ENCODE data around the gene LTBP1.
"Not testable (repeated sequence)": the region's sequence is repeated elsewhere in the genome, so short reads cannot be mapped to it uniquely, and the experiment has no call there.

The LTBP1 gene

GRCh38 chr2:33350632-33351031, 403.9 kb downstream of the LTBP1 start:
- no peak for DNase-seq (ENCODE audit: low read depth)

GRCh38 chr2:33351781-33352180, 405.0 kb downstream of the LTBP1 start:
- DNase-seq (ENCODE audit: low read depth), result no peak

GRCh38 chr2:33354981-33355380, 408.2 kb downstream of the LTBP1 start:
- no peak for DNase-seq (ENCODE audit: low read depth)

- DNase-seq (ENCODE audit: low read depth), result no peak
Observed at GRCh38 chr2:33358878-33359277, 412.1 kb downstream of the LTBP1 start.

GRCh38 chr2:33363325-33364298, 416.9 kb downstream of the LTBP1 start:
- no peak for DNase-seq (ENCODE audit: low read depth)

GRCh38 chr2:33365264-33365970, 418.7 kb downstream of the LTBP1 start:
- no peak for DNase-seq (ENCODE audit: low read depth)

GRCh38 chr2:33366473-33366872, 419.7 kb downstream of the LTBP1 start:
- DNase-seq (ENCODE audit: low read depth), result no peak

GRCh38 chr2:33368524-33368923, 421.8 kb downstream of the LTBP1 start:
- DNase-seq (ENCODE audit: low read depth), result not testable (repeated sequence)

GRCh38 chr2:33369191-33369590, 422.4 kb downstream of the LTBP1 start:
- DNase-seq (ENCODE audit: low read depth), result no peak

GRCh38 chr2:33370636-33371265, 424.0 kb downstream of the LTBP1 start:
- DNase-seq (ENCODE audit: low read depth), result no peak

GRCh38 chr2:33371304-33372090, 424.7 kb downstream of the LTBP1 start:
- no peak for DNase-seq (ENCODE audit: low read depth)

- DNase-seq (ENCODE audit: low read depth), result no peak
Observed at GRCh38 chr2:33372940-33373553, 426.3 kb downstream of the LTBP1 start.

GRCh38 chr2:33373986-33374385, 427.2 kb downstream of the LTBP1 start:
- DNase-seq (ENCODE audit: low read depth), result no peak

GRCh38 chr2:33375054-33375453, 428.3 kb downstream of the LTBP1 start:
- DNase-seq (ENCODE audit: low read depth), result no peak

GRCh38 chr2:33377048-33377447, 430.3 kb downstream of the LTBP1 start:
- DNase-seq (ENCODE audit: low read depth), result no peak

- no peak for DNase-seq (ENCODE audit: low read depth)
Observed at GRCh38 chr2:33378556-33379210, 431.9 kb downstream of the LTBP1 start.

GRCh38 chr2:33380001-33380609, 433.4 kb downstream of the LTBP1 start:
- no peak for DNase-seq (ENCODE audit: low read depth)

GRCh38 chr2:33380719-33381118, 434.0 kb downstream of the LTBP1 start:
- DNase-seq (ENCODE audit: low read depth), result no peak

- no peak for DNase-seq (ENCODE audit: low read depth)
Observed at GRCh38 chr2:33381301-33381858, 434.6 kb downstream of the LTBP1 start.
